NCI-H2029 treated with DMSO at 0.1 percent for 48 hours (cell line): ENCODE data around the gene MRTFA.
"Not testable (repeated sequence)": the region's sequence is repeated elsewhere in the genome, so short reads cannot be mapped to it uniquely, and the experiment has no call there.

Source experiments
- DNase-seq: peaks from one replicate; lab custom pipeline; 2025; lab: John Stamatoyannopoulos, UW

Gene MRTFA

GRCh38 chr22:40394607-40395006, 241.9 kb downstream of the MRTFA start:
- DNase-seq, result no peak

GRCh38 chr22:40392618-40393017, 243.9 kb downstream of the MRTFA start:
- DNase-seq, result no peak

GRCh38 chr22:40391417-40391816, 245.1 kb downstream of the MRTFA start:
- no peak for DNase-seq

- no peak for DNase-seq
Measured at GRCh38 chr22:40388231-40388630, 248.3 kb downstream of the MRTFA start.

- no peak for DNase-seq
Measured at GRCh38 chr22:40387746-40388145, 248.8 kb downstream of the MRTFA start.

GRCh38 chr22:40385036-40385782, 251.3 kb downstream of the MRTFA start:
- DNase-seq, result no peak

GRCh38 chr22:40383905-40384304, 252.6 kb downstream of the MRTFA start:
- DNase-seq, result no peak

GRCh38 chr22:40381461-40381860, 255.1 kb downstream of the MRTFA start:
- no peak for DNase-seq

- DNase-seq, result not testable (repeated sequence)
Measured at GRCh38 chr22:40378448-40378847, 258.1 kb downstream of the MRTFA start.

GRCh38 chr22:40377931-40378330, 258.6 kb downstream of the MRTFA start:
- no peak for DNase-seq

- no peak for DNase-seq
Measured at GRCh38 chr22:40376149-40376548, 260.4 kb downstream of the MRTFA start.

GRCh38 chr22:40374567-40374966, 262.0 kb downstream of the MRTFA start:
- DNase-seq, result no peak

GRCh38 chr22:40368836-40369235, 267.7 kb downstream of the MRTFA start:
- DNase-seq, result no peak

GRCh38 chr22:40368016-40368415, 268.5 kb downstream of the MRTFA start:
- DNase-seq, result no peak

GRCh38 chr22:40367342-40367741, 269.2 kb downstream of the MRTFA start:
- DNase-seq, result no peak

GRCh38 chr22:40366068-40366467, 270.5 kb downstream of the MRTFA start:
- DNase-seq, result no peak

GRCh38 chr22:40364431-40364830, 272.1 kb downstream of the MRTFA start:
- no peak for DNase-seq

- no peak for DNase-seq
Measured at GRCh38 chr22:40363059-40363458, 273.5 kb downstream of the MRTFA start.

- DNase-seq, result no peak
Measured at GRCh38 chr22:40361100-40361499, 275.4 kb downstream of the MRTFA start.
